GM13977 (cell line): Measurements from ENCODE around the gene PCDHB6.
"Not testable (repeated sequence)": the region's sequence is repeated elsewhere in the genome, so short reads cannot be mapped to it uniquely, and the experiment has no call there.

ENCODE experiments used
- DNase-seq: peaks from one replicate; pipeline ENCODE4 v3.0.0; 2012; ENCODE audit warnings: low spot score
- in situ Hi-C: fragments of 300-500 bp; cut with MboI; formaldehyde crosslinking; loops from one replicate; pipeline ENCODE4 v1.12.0; 2022; ENCODE audit warnings: low sequenced_read_pairs, low pct_unique_long_range_greater_than_20kb, mixed read lengths, inconsistent platforms; ENCODE audit not compliant: unreplicated experiment
- TF ChIP-seq, protein P1 (sequence below): IDR thresholded peaks from 2 replicates; pipeline ENCODE4 v1.5.1; 2012; ENCODE audit warnings: mild to moderate bottlenecking, control low read depth; ENCODE audit not compliant: insufficient read depth; ENCODE audit errors: extremely low read depth, missing control alignments

The PCDHB6 gene

DNA sequence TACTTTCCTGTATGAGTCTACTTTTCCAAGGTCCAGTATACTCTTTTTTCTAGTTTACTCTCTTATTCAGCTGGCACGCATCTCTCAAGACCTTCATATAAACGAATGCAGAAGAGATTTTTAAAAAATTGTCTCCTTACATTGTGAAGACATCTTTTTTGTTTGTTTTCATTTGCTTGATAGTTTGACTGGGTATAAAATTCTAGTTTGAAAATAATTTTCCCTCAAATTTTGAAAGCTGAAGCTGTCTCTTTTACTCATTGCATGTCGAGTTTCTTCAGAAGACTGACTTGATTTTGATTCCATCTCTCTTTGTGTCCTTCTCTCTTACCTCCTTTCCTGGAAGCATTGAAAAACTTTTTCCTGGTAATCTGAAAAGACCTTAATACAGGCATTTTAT lies 46.5 kb downstream of the PCDHB6 start:
- TF ChIP-seq, protein P1, sequence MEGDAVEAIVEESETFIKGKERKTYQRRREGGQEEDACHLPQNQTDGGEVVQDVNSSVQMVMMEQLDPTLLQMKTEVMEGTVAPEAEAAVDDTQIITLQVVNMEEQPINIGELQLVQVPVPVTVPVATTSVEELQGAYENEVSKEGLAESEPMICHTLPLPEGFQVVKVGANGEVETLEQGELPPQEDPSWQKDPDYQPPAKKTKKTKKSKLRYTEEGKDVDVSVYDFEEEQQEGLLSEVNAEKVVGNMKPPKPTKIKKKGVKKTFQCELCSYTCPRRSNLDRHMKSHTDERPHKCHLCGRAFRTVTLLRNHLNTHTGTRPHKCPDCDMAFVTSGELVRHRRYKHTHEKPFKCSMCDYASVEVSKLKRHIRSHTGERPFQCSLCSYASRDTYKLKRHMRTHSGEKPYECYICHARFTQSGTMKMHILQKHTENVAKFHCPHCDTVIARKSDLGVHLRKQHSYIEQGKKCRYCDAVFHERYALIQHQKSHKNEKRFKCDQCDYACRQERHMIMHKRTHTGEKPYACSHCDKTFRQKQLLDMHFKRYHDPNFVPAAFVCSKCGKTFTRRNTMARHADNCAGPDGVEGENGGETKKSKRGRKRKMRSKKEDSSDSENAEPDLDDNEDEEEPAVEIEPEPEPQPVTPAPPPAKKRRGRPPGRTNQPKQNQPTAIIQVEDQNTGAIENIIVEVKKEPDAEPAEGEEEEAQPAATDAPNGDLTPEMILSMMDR = no peak
- DNase-seq = no peak
- in situ Hi-C loops = no loop called here

DNA sequence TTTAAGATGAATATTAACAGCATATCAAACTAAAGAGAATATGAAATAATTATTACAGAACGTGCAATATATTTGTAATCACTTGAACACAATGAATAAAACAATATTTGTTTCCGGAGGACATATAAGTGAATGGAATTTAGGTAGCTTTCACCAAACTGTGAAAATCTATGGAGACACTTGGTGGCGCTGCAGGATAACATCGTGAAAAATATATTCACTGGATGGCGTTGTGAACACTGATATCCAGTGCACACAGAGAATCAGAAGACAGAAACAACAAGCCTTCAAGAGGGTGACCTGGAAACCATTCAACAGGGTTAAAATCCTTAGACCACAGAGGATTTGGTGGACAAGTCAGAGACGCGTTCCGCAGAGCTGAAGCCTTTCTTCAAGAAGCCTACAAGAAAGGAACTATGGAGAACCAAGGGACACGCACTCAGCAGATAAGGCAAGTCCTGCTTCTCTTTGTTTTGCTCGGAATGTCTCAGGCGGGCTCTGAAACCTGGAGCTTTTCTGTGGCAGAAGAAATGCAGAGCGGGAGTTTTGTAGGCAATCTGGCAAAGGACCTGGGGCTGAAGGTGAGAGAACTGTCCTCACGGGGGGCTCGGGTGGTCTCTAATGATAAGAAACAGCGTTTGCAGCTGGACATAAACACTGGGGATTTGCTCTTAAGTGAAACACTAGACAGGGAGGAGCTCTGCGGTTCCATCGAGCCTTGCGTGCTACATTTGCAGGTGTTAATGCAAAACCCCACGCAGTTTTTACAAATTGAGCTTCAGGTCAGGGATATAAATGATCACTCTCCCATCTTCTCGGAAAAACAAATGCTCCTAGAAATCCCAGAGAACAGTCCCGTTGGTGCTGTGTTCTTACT lies 49.7 kb downstream of the PCDHB6 start, which contains the start of gene PCDHB11:
TSS of gene PCDHB11 (plus strand) at position 269 of the 877 bp plus-strand sequence. CDS start at position 417, 148 bp downstream.
- no peak for DNase-seq
- TF ChIP-seq, protein P1 = no peak
- in situ Hi-C loops = no loop called here

GRCh38 chr5:141201126-141201525 lies 51.3 kb downstream of the PCDHB6 start:
- DNase-seq, in situ Hi-C loops: not testable (repeated sequence)

DNA sequence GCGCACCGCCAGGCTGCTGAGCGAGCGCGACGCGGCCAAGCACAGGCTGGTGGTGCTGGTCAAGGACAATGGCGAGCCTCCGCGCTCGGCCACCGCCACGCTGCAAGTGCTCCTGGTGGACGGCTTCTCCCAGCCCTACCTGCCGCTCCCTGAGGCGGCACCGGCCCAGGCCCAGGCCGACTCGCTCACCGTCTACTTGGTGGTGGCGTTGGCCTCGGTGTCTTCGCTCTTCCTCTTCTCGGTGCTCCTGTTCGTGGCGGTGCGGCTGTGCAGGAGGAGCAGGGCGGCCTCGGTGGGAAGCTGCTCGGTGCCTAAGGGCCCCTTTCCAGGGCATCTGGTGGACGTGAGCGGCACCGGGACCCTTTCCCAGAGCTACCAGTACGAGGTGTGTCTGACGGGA lies 51.8 kb downstream of the PCDHB6 start:
- in situ Hi-C loops, DNase-seq: not testable (repeated sequence)
